Colonic mucosa (tissue), 4 donors: ENCODE measurements around the gene MAU2. TPM values are rescaled to one million over a fixed set of nuclear protein-coding genes. Genes with fewer than 3 reads are reported as not detected.

Source experiments
- DNase-seq: peaks from one replicate; pipeline ENCODE4 v3.0.0-alpha.2; 2020
- H3K27ac ChIP-seq: fragments of 200-600 bp; one replicate; pipeline ENCODE4 v1.8.0; 2021
- H3K27me3 ChIP-seq: fragments of 200-600 bp; one replicate; pipeline ENCODE4 v1.8.0; 2021
- H3K36me3 ChIP-seq: fragments of 200-600 bp; one replicate; pipeline ENCODE4 v1.8.0; 2021
- H3K4me1 ChIP-seq: fragments of 200-600 bp; one replicate; pipeline ENCODE4 v1.8.0; 2021; ENCODE audit warnings: mild to moderate bottlenecking
- H3K4me3 ChIP-seq: fragments of 200-600 bp; one replicate; pipeline ENCODE4 v1.8.0; 2021
- H3K9ac ChIP-seq, 2 donors: one replicate each; pipeline ENCODE4 v1.7.0; 2013; ENCODE audit warnings: control low read depth in 2 of 2, low read depth in 2 of 2, low read length in 2 of 2
- H3K9me3 ChIP-seq: fragments of 200-600 bp; one replicate; pipeline ENCODE4 v1.8.0; 2021
- CTCF ChIP-seq: fragments of 200-600 bp; IDR thresholded peaks from one replicate; pipeline ENCODE4 v1.8.0; 2022; ENCODE audit warnings: antibody characterized with exemption, mild to moderate bottlenecking
- intact Hi-C: fragments of 100-400 bp; cut with DNase I; formaldehyde crosslinking; loops from one replicate; pipeline ENCODE4 v1.14.1; 2022
- total RNA-seq, 2 donors: library from RNA; stranded (reverse); fragmentation: NEBNext Ultra II Directional in 1 of 2; extraction: Animal tissue kit (Norgen Biotek cat#: 25700) in 1 of 2; gene quantifications; one replicate each; pipeline ENCODE4 v1.2.1, GENCODE V29; 2021
- donor health status: healthy.
- donor health status: DM: no; HTN: no; CAD: no.
- donor health status: DM: no; HTN: no; CAD: no.

The MAU2 gene
- total RNA-seq, 2 donors from 2014 or later = 33.5 to 56.7 TPM

DNA sequence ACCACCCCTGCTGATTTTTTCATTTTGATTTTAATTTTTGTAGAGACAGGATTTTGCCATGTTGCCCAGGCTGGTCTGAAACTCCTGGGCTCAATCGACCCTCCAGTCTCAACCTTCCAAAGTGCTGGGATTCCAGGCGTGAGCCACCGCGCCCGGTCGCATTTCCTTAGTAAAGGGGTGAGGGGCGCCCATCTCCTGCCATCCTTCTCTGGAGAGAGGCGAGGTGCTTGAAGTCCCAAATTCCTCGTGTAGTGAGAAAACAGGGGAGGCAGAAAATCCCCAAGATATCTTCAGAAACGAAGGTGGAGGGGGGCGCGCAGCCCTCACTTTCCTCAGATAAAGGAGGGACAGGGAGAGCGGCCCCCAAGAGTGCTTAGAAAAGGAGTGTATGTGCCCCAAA lies 63.9 kb downstream of the MAU2 start:
- Histone ChIP-seq H3K4me1 (peaks cover 36% of the 10 kb centered on the region), H3K36me3 (no peaks in the 10 kb centered on the region), H3K9ac (peak overlapping the region; percentile 85 to 88), H3K9me3 (no peaks in the 10 kb centered on the region), H3K27ac (no peak overlapping the region), H3K27me3 (no peaks in the 10 kb centered on the region), H3K4me3 (peak overlapping the region; percentile 64)
- TF ChIP-seq CTCF = no peak
- intact Hi-C loops = no loop called here
- DNase-seq = no peak

DNA sequence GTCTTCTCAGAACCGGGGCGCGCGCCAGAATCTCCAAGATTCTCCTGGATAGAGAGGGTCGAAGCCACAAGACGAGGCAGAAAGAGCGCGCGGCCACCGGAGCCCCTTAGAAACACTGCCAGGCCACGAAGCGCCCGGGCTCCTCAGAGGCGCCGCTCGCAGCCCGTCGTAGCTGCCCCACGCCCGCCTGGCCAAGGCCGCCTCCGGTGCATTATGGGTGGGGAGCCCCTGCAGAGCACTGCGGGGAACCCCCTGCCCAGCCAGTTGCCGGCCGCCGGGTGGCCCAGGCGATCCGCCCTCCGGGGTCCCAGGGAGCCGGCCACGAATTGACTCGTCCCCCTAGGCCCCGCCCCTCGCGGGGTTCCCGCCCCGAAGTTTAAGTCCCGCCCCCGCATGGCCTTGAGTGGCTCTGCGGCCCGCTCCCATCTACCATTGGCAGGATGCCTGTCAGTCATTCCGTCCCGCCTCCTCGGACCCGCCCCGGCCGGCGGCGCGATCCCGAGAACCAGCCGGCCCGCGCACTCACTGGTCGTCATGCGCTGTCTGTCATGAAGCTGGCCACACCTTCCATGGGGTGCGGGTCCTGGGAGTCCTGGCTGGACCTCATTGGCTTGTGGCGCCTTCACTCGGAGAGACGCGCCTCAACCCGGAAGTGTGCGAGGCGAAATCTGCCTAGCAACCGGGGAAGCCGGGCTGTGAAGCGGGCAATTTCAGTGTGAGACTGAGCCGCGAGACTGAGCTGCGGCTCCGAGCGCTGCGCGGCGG lies 64.7 kb downstream of the MAU2 start:
- DNase-seq = peak; percentile 100
- intact Hi-C loops = no loop called here
- Histone ChIP-seq H3K4me1 (peaks cover 31% of the 10 kb centered on the region), H3K9ac (peak overlapping the region; percentile 85 to 88), H3K36me3 (no peaks in the 10 kb centered on the region), H3K4me3 (peak overlapping the region; percentile 95), H3K27me3 (no peaks in the 10 kb centered on the region), H3K27ac (peak overlapping the region; percentile 80), H3K9me3 (no peaks in the 10 kb centered on the region)
- TF ChIP-seq CTCF = no peak

GRCh38 chr19:19385896-19386869 lies 65.6 kb downstream of the MAU2 start:
- Histone ChIP-seq H3K9me3 (no peaks in the 10 kb centered on the region), H3K27ac (peak overlapping the region; percentile 80), H3K27me3 (no peaks in the 10 kb centered on the region), H3K9ac (peak overlapping the region; percentile 81 to 91), H3K36me3 (no peaks in the 10 kb centered on the region), H3K4me3 (peak overlapping the region; percentile 95), H3K4me1 (peaks cover 26% of the 10 kb centered on the region)
- intact Hi-C loops = no loop called here
- no peak for TF ChIP-seq CTCF
- no peak for DNase-seq

DNA sequence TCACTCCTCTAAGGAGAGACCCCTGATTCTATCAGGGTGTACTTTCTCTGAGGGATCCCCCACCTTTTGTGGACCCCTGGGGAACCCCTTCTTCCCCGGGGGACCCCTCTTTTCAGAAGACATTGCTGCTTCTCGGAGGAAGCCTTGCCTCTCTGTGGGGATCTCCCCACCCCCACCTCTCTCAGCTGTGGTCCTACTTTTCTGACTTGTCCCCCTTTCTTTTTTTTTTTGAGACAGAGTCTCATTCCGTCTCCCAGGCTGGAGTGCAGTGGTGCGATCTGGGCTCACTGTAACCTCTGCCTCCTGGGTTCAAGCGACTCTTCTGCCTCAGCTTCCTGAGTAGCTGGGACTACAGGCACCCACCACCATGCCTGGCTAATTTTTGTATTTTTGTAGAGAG lies 66.5 kb downstream of the MAU2 start:
- H3K36me3 ChIP-seq = no peaks in the 10 kb centered on the region
- TF ChIP-seq CTCF = no peak
- H3K4me3 ChIP-seq = peak overlapping the region; percentile 95
- DNase-seq = no peak
- H3K27ac ChIP-seq = no peak overlapping the region
- peak overlapping the region; percentile 81 to 91 for H3K9ac ChIP-seq
- intact Hi-C loops = no loop called here
- H3K9me3 ChIP-seq = no peaks in the 10 kb centered on the region
- peaks cover 33% of the 10 kb centered on the region for H3K4me1 ChIP-seq
- H3K27me3 ChIP-seq = no peaks in the 10 kb centered on the region
